Measurements from ENCODE around the gene NINJ1.

- TF ChIP-seq CTCF (IDR thresholded peaks at IDR 0.05) = no peak
- no peak for TF ChIP-seq EZH2 (IDR thresholded peaks at IDR 0.05; ENCODE audit: borderline replicate concordance, insufficient read depth, low read depth, low read length, poor library complexity, severe bottlenecking)
Measured at GRCh38 chr9:93133681-93134014, 403 bp downstream of the NINJ1 start.
